Adipocyte (in vitro differentiated cells): ENCODE results near the gene OS9.
"Not testable (repeated sequence)": the region's sequence is repeated elsewhere in the genome, so short reads cannot be mapped to it uniquely, and the experiment has no call there.

Experiments
- DNase-seq: peaks from one replicate; pipeline ENCODE4 v3.0.0-alpha.2; 2015; ENCODE audit warnings: low read depth
- H3K27me3 ChIP-seq: replicated peaks from 2 replicates; pipeline ENCODE4 v1.7.0; 2013; ENCODE audit warnings: mild to moderate bottlenecking, low read length, moderate library complexity; ENCODE audit not compliant: control insufficient read depth, insufficient read depth
- H3K36me3 ChIP-seq: 2 replicates; pipeline ENCODE4 v1.7.0; 2013; ENCODE audit warnings: low read length, mild to moderate bottlenecking, moderate library complexity; ENCODE audit not compliant: control insufficient read depth, insufficient read depth, severe bottlenecking
- H3K4me1 ChIP-seq: 2 replicates; pipeline ENCODE4 v1.7.0; 2013; ENCODE audit warnings: mild to moderate bottlenecking, low read length, moderate library complexity; ENCODE audit not compliant: control insufficient read depth, insufficient read depth
- H3K4me3 ChIP-seq: 2 replicates; pipeline ENCODE4 v1.7.0; 2013; ENCODE audit warnings: mild to moderate bottlenecking, low read length, moderate library complexity
- H3K9ac ChIP-seq: 2 replicates; pipeline ENCODE4 v1.7.0; 2013; ENCODE audit warnings: mild to moderate bottlenecking, low read length, moderate library complexity
- H3K9me3 ChIP-seq: 2 replicates; pipeline ENCODE4 v1.7.0; 2013; ENCODE audit warnings: mild to moderate bottlenecking, low read length, moderate library complexity; ENCODE audit not compliant: control insufficient read depth

The OS9 gene

GRCh38 chr12:57697076-57697475 lies 3.1 kb downstream of the OS9 start:
- H3K9ac ChIP-seq = no peak overlapping the region
- no peaks in the 10 kb centered on the region for H3K27me3 ChIP-seq
- no peak for DNase-seq
- H3K4me1 ChIP-seq = peaks cover 12% of the 10 kb centered on the region
- peaks cover 39% of the 10 kb centered on the region for H3K36me3 ChIP-seq
- H3K4me3 ChIP-seq = no peak overlapping the region
- no peaks in the 10 kb centered on the region for H3K9me3 ChIP-seq

DNA sequence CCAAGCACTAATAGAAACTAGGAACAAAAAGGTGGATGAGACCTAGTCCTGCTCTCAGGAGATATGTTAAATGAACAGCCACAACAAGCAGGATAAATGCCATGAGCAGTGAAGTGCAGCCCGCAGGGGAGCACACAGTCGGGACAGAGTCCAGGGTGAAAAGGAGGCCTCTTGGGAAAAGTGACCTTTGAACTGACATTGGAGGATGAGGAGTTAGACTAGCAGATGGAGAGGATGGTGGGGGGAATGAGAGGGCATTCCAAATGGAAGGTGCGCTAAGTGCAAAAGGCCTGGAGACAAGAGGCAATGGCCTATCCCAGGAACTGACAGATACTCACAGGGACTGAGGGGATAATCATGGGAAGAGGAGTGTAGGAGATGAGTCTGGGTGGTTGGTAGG lies 4.5 kb downstream of the OS9 start:
- no peak overlapping the region for H3K4me3 ChIP-seq
- H3K9ac ChIP-seq = no peak overlapping the region
- DNase-seq = no peak
- no peaks in the 10 kb centered on the region for H3K9me3 ChIP-seq
- peaks cover 47% of the 10 kb centered on the region for H3K36me3 ChIP-seq
- no peaks in the 10 kb centered on the region for H3K27me3 ChIP-seq
- peaks cover 8% of the 10 kb centered on the region for H3K4me1 ChIP-seq

DNA sequence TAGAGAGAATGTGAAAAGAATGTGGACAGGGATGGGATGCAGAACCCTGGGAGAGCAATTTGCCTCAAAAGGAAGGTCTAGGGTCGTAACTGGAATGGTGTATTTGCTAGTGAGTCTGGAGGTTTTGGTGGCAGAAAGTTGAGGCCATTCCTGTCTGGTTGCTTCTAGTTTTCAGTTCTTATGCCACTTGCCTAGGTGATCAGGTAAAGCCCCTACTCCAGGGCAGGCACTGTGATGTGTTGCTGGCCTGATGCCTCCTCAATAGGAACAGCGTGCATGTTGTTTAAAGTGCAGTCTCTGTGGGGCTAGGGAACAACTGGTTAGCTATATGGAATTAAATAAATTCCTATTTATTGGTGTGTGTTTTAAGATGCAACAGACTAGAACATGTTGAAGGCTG lies 6.4 kb downstream of the OS9 start:
- Histone ChIP-seq H3K9ac (no peak overlapping the region), H3K9me3 (no peaks in the 10 kb centered on the region), H3K4me1 (no peaks in the 10 kb centered on the region), H3K27me3 (no peaks in the 10 kb centered on the region), H3K4me3 (no peak overlapping the region), H3K36me3 (peaks cover 57% of the 10 kb centered on the region)
- no peak for DNase-seq

GRCh38 chr12:57707250-57707649 lies 13.3 kb downstream of the OS9 start:
- no peaks in the 10 kb centered on the region for H3K27me3 ChIP-seq
- peaks cover 33% of the 10 kb centered on the region for H3K36me3 ChIP-seq
- no peak overlapping the region for H3K9ac ChIP-seq
- H3K4me3 ChIP-seq = no peak overlapping the region
- no peaks in the 10 kb centered on the region for H3K4me1 ChIP-seq
- no peak for DNase-seq
- peaks cover 5% of the 10 kb centered on the region for H3K9me3 ChIP-seq

- Histone ChIP-seq H3K9ac (no peak overlapping the region), H3K4me1 (no peaks in the 10 kb centered on the region), H3K27me3 (no peaks in the 10 kb centered on the region), H3K4me3 (no peak overlapping the region), H3K36me3 (peaks cover 31% of the 10 kb centered on the region), H3K9me3 (peaks cover 5% of the 10 kb centered on the region)
- DNase-seq = no peak
Measured at GRCh38 chr12:57708296-57708695, 14.4 kb downstream of the OS9 start.

DNA sequence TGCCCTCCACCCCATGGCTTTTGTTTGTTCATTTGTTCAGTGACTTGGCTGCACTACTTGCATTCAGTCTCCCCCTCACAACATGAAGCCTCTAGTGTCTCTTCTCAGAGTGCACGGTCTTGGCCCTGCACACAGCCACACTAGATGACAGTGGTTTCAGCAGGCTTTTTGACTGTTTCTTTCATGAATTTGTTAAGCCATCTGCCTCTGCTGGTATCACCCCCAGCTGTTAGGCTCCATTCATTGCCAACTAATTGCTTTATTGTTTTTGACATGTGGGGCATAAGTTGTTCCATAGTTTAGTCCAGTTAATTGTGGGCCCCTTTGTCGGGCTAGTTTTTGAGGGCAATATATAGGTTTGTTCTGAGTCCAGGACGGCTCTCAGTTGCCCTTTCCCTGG lies 18.8 kb downstream of the OS9 start:
- Histone ChIP-seq H3K9me3 (peaks cover 5% of the 10 kb centered on the region), H3K4me3 (no peak overlapping the region), H3K36me3 (peaks cover 29% of the 10 kb centered on the region), H3K9ac (no peak overlapping the region), H3K4me1 (no peaks in the 10 kb centered on the region), H3K27me3 (no peaks in the 10 kb centered on the region)
- no peak for DNase-seq

- peaks cover 5% of the 10 kb centered on the region for H3K9me3 ChIP-seq
- no peak for DNase-seq
- no peaks in the 10 kb centered on the region for H3K4me1 ChIP-seq
- no peaks in the 10 kb centered on the region for H3K27me3 ChIP-seq
- H3K4me3 ChIP-seq = no peak overlapping the region
- H3K9ac ChIP-seq = no peak overlapping the region
- peaks cover 34% of the 10 kb centered on the region for H3K36me3 ChIP-seq
Measured at GRCh38 chr12:57713209-57713608, 19.3 kb downstream of the OS9 start.

DNA sequence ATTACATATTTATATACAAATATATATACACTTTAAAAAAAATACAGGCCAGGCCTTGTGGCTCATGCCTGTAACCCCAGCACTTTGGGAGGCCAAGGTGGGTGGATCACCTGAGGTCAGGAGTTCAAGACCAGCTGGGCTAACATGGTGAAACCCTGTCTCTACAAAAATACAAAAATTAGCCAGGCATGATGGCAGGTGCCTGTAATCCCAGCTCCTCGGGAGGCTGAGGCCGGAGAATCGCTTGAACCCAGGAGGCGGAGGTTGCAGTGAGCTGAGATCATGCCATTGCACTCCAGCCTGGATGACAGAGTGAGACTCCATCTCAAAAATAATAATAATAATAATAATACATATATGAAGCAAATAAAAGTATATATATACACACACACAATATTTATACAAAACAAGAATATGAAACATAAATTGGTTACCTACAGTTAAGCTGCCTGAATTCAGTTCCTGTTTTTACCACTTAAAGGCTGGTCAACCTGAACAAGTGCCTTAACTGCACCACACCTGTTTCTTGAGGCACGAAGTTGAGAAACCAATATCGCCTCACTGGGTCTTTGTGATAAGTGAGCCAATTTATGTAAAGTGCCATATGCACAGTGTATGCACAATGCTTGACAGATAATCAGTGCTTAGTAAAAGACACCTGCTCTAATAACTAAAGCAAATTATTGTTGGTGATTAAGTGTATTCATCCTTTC lies 21.3 kb downstream of the OS9 start:
- H3K9ac ChIP-seq, H3K4me3 ChIP-seq, DNase-seq, H3K4me1 ChIP-seq, H3K27me3 ChIP-seq, H3K9me3 ChIP-seq: not testable (repeated sequence)
- peaks cover 54% of the 10 kb centered on the region for H3K36me3 ChIP-seq

GRCh38 chr12:57715786-57716185 lies 21.9 kb downstream of the OS9 start:
- Histone ChIP-seq H3K4me1 (no peaks in the 10 kb centered on the region), H3K4me3 (no peak overlapping the region), H3K9me3 (peaks cover 5% of the 10 kb centered on the region), H3K36me3 (peaks cover 60% of the 10 kb centered on the region), H3K27me3 (no peaks in the 10 kb centered on the region), H3K9ac (no peak overlapping the region)
- DNase-seq = no peak

GRCh38 chr12:57716305-57716704 lies 22.4 kb downstream of the OS9 start:
- Histone ChIP-seq H3K9ac (no peak overlapping the region), H3K9me3 (peaks cover 5% of the 10 kb centered on the region), H3K4me1 (no peaks in the 10 kb centered on the region), H3K36me3 (peaks cover 65% of the 10 kb centered on the region), H3K27me3 (no peaks in the 10 kb centered on the region), H3K4me3 (no peak overlapping the region)
- no peak for DNase-seq

- Histone ChIP-seq H3K27me3 (no peaks in the 10 kb centered on the region), H3K4me3 (no peak overlapping the region), H3K36me3 (peaks cover 67% of the 10 kb centered on the region), H3K4me1 (no peaks in the 10 kb centered on the region), H3K9ac (no peak overlapping the region), H3K9me3 (peaks cover 1% of the 10 kb centered on the region)
- DNase-seq = no peak
Measured at GRCh38 chr12:57717131-57717530, 23.2 kb downstream of the OS9 start.
